ENCODE results near the gene IMMP2L. TPM values are rescaled to one million over a fixed set of nuclear protein-coding genes. Genes with fewer than 3 reads are reported as not detected.
"Not testable (repeated sequence)": the region's sequence is repeated elsewhere in the genome, so short reads cannot be mapped to it uniquely, and the experiment has no call there.

IMMP2L gene
- total RNA-seq, 1 donor from 2014 or later: 14.8 TPM

GRCh38 chr7:110988348-110988747, 573.9 kb downstream of the IMMP2L start:
- no peak for DNase-seq

- no peak for DNase-seq
Measured at GRCh38 chr7:110987127-110987693, 575.1 kb downstream of the IMMP2L start.

GRCh38 chr7:110983822-110984456, 578.4 kb downstream of the IMMP2L start:
- DNase-seq: no peak

GRCh38 chr7:110977127-110977737, 585.1 kb downstream of the IMMP2L start:
- no peak for DNase-seq

- DNase-seq: no peak
Measured at GRCh38 chr7:110975486-110975885, 586.8 kb downstream of the IMMP2L start.

GRCh38 chr7:110974441-110974840, 587.9 kb downstream of the IMMP2L start:
- DNase-seq: peak; percentile 19

GRCh38 chr7:110973196-110973990, 588.9 kb downstream of the IMMP2L start:
- no peak for DNase-seq

- no peak for DNase-seq
Measured at GRCh38 chr7:110964775-110965174, 597.5 kb downstream of the IMMP2L start.

- no peak for DNase-seq
Measured at GRCh38 chr7:110962826-110963225, 599.5 kb downstream of the IMMP2L start.

GRCh38 chr7:110962374-110962773, 599.9 kb downstream of the IMMP2L start:
- DNase-seq: no peak

- DNase-seq: no peak
Measured at GRCh38 chr7:110960811-110961210, 601.5 kb downstream of the IMMP2L start.

GRCh38 chr7:110948280-110948679, 614.0 kb downstream of the IMMP2L start:
- no peak for DNase-seq

- DNase-seq: no peak
Measured at GRCh38 chr7:110947408-110947807, 614.9 kb downstream of the IMMP2L start.

GRCh38 chr7:110944966-110945644, 617.2 kb downstream of the IMMP2L start:
- no peak for DNase-seq

- DNase-seq: no peak
Measured at GRCh38 chr7:110944448-110944847, 617.8 kb downstream of the IMMP2L start.

- no peak for DNase-seq
Measured at GRCh38 chr7:110943701-110944345, 618.5 kb downstream of the IMMP2L start.

- no peak for DNase-seq
Measured at GRCh38 chr7:110941385-110941784, 620.9 kb downstream of the IMMP2L start.

- no peak for DNase-seq
Measured at GRCh38 chr7:110940756-110941155, 621.5 kb downstream of the IMMP2L start.

- DNase-seq: no peak
Measured at GRCh38 chr7:110938165-110938564, 624.1 kb downstream of the IMMP2L start.

GRCh38 chr7:110936665-110937064, 625.6 kb downstream of the IMMP2L start:
- DNase-seq: not testable (repeated sequence)

- DNase-seq: no peak
Measured at GRCh38 chr7:110929480-110930249, 632.6 kb downstream of the IMMP2L start.

All from occipital lobe (tissue), 2 donors.